Measurements from ENCODE around the gene RPS15A.
"Not testable (repeated sequence)": the region's sequence is repeated elsewhere in the genome, so short reads cannot be mapped to it uniquely, and the experiment has no call there.

RPS15A gene

GRCh38 chr16:18800293-18800692 is 10.2 kb upstream of the RPS15A start:
- intact Hi-C loops (cut with DNase I), result loop anchor here (5.0 kb wide), 1 partner anchor 267 kb away; the partner anchor contains the start of gene COQ7
- no peak for DNase-seq

- DNase-seq, result no peak
- intact Hi-C loops (cut with DNase I), result no loop called here
Observed at GRCh38 chr16:18799500-18799899, 9.4 kb upstream of the RPS15A start.

GRCh38 chr16:18797746-18798145 is 7.6 kb upstream of the RPS15A start:
- DNase-seq, result no peak
- intact Hi-C loops (cut with DNase I), result no loop called here

GRCh38 chr16:18796377-18796776 is 6.2 kb upstream of the RPS15A start:
- intact Hi-C loops (cut with DNase I), result no loop called here
- DNase-seq, result no peak

DNA sequence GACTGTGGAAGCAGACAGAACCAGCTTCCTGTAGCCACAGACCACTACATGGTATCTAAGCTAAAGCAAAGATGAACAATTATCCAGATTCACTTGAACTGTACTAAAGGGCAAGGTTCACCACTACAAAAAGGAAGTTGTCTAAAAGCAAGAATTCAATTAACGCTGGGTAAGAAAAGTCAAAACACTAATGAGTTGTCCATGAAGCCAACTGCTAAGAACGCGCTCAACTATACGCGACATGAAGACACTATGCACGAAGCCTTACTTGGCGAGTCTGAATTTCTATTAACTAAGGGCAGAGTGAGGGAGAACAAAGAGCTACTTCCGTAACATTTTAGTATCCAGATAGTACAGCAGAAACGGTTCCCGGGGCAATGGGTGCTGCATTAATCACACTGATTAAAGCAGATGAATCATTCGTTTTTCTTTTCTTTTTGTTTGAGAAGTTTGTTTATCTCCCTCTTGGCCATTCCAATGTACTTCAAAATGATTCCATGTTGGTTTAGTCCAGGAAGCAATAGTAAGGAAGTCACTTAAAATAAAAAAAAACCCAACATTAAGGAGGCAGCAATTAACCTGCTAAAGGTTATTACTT is 2.8 kb upstream of the RPS15A start:
- no peak for DNase-seq
- intact Hi-C loops (cut with DNase I), result no loop called here

DNA sequence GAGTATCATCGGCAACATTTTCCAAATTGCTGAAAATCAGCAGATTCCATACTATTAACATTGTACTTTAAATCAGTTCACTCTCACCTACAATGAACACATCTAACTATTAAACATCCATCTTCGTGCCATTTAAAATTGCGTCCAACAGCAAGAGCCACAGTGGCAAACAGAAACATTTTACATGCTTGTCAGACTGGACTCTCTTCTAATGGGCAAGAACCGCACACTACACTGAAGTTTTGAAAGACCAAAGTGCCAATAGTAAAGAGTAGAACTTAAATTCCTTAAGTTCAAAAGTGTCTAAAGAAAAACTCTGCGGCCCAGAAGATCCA is 652 bp downstream of the RPS15A start:
- intact Hi-C loops (cut with DNase I), result loop anchor here (10.0 kb wide), 1 partner anchor 585 kb away; no protein-coding TSS in a partner anchor
- DNase-seq, result no peak

DNA sequence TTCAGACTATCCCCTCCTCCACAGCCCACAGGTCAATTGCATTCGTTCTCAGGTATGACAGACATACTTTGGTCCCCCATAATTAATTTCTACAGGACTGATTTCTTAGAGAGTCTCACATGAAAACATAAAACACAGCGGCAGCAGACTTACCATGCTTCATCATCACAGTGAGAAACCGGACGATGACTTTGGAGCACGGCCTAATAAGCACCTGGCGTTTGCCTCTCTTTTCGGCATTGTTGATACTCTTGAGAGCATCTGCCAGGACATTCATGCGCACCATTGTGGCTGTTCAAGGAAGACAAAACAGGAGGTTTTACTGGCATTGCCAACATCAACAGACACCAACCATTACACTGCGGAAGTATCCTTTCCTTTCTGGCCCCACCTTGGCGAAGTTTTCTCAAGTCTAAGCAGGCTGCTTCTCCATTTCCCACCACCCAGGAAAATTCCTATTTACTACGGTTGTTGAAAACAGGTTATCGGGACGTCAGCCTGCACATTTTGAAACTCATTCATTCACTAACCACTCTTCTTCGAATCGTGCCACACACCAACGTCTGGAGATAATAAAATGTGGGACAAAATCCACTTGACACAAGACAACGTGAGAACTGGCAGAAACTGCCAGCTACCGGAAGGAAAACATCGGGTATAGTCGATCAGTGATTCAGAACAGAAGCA is 1.2 kb downstream of the RPS15A start:
- no peak for DNase-seq
- intact Hi-C loops (cut with DNase I), result loop anchor here (10.0 kb wide), 1 partner anchor 586 kb away; no protein-coding TSS in a partner anchor

DNA sequence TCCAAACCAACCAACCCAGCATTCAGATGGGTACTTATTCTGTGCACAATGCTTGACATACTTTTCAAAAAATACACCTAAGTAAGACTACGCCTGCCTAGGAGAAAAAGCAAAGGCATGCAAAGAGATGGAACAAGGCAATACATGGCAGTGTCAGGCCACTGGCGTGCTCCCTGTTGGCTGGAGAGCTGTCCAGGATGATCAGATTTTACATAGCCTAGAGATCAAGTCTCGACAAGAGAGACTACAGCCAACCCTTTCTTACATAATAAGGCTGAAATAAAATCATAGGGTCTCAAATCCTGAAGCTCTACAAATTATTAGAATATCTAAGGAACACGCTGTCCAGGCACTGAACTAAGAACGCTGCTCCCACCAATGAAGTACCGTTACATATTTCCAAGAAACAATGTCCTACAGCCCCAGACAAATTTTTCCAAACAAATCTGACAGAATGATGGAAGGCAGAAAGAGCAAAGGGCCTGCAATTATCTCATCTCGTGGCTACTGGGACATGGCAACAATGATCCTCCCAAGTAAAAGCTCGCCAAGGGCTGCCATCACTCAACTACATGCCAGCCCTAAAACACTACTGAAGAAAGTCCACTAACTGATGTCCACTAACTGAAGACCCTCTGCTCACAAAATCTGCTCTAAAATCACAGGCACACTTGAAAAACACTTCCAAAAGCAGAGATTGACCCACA is 5.1 kb downstream of the RPS15A start:
- DNase-seq, result no peak
- intact Hi-C loops (cut with DNase I), result loop anchor here (10.0 kb wide), 1 partner anchor 590 kb away; no protein-coding TSS in a partner anchor

DNA sequence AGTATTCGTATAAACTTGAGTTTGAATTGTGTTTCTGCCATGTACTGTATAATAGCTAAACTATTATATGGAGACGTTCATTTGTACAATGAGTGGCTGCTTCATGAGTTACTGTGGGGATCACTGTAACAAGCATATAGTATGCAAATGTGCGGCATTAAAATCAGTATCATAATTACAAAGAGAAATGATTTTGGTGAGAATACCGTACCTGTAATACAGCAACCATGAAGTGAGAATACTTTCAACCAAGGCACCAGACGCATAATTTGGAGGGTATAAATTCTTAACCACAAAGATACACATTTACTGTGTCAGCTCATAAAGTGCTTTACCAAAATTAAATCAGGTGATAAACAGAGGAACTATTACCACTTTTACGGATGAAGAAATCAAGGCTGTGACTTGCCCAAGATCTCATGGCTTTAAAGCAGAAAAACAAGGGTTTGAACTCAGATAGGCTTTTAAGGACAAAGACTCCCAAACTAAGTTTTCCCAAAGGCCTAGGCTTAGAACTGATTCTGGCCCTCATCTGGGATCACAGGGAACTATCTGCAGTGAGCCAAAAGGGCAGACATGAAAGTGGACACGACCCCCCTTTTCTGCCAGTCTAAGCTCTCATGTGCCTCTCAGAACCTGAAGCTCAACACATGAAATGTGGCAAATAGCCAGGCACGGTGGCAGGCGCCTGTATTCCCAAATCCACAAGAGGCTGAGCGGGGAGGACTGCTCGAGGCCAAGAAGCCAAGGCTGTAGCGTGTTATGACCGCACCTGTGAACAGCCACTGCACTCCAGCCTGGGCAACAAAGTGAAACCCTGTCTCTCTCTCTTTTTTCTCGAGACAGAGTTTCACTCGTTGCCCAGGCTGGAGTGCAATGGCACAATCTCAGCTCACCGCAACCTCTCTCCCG is 6.4 kb downstream of the RPS15A start:
- DNase-seq, result peak in 1 of 10 donors; percentile 59
- intact Hi-C loops (cut with DNase I), result loop anchor here (10.0 kb wide), 1 partner anchor 591 kb away; no protein-coding TSS in a partner anchor

- intact Hi-C loops (cut with DNase I), result loop anchor here (10.0 kb wide), 1 partner anchor 592 kb away; no protein-coding TSS in a partner anchor
- no peak for DNase-seq
Observed at GRCh38 chr16:18782697-18783429, 7.3 kb downstream of the RPS15A start.

DNA sequence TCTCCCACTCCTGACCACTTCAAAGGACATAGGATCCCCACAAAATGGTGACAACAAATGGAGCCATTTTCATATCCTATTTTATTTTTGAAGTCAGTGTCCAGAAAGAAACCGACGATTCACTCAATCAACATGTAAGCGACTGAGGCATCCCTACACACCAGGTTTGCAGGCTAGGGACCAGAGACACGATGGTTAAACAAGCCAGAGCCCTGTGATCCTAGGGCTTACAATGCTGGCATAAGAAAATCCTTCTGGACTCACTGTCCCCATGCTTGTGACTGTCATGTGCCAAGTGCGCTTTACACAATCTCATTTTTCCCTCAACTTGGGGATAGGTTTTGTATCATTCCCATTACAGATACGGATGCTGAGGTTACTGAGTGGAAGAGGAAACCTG is 8.9 kb downstream of the RPS15A start:
- intact Hi-C loops (cut with DNase I), result loop anchor here (10.0 kb wide), 1 partner anchor 594 kb away; no protein-coding TSS in a partner anchor
- DNase-seq, result not testable (repeated sequence)

GRCh38 chr16:18780460-18781026 is 9.6 kb downstream of the RPS15A start:
- intact Hi-C loops (cut with DNase I), result loop anchor here (10.0 kb wide), 1 partner anchor 594 kb away; no protein-coding TSS in a partner anchor
- not testable (repeated sequence) for DNase-seq

- intact Hi-C loops (cut with DNase I); DNase-seq: not testable (repeated sequence)
Observed at GRCh38 chr16:18777664-18778063, 12.5 kb downstream of the RPS15A start.

DNA sequence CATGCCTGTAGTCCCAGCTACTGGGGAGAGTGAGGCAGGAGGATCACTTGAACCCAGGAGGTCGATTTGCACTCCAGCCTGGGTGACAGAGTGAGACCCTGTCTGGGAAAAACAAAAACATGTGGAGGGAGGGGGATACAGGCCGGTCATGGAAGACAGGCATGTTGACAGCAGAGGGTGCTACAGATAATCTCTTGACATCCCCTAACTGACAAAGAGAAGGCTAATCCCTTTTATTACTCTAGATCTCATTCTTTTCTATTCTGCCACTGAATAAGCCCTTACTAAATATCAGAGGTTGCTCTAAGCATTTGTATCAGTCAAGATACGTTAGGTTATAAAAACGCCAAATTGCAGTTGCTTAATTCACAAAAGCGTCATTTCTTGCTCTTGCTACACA is 13.8 kb downstream of the RPS15A start:
- DNase-seq; intact Hi-C loops (cut with DNase I): not testable (repeated sequence)

DNA sequence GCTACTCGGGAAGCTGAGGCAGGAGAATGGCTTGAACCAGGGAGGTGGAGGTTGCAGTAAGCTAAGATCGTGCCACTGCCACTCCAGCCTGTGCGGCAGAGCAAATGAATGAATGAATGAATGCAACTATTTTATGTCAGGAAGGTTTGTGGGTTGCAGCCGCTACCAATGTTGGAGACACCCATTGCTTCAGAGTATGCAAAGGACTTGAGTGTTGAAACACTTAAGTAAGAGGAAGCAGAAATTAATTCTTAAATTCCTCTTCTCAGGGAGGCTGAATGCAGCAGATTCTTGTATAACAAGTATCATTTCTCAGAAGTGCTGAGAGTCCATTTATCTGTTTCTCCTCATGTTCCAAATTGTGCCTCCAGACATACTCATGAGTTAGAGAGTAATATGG is 15.5 kb downstream of the RPS15A start:
- DNase-seq; intact Hi-C loops (cut with DNase I): not testable (repeated sequence)

DNA sequence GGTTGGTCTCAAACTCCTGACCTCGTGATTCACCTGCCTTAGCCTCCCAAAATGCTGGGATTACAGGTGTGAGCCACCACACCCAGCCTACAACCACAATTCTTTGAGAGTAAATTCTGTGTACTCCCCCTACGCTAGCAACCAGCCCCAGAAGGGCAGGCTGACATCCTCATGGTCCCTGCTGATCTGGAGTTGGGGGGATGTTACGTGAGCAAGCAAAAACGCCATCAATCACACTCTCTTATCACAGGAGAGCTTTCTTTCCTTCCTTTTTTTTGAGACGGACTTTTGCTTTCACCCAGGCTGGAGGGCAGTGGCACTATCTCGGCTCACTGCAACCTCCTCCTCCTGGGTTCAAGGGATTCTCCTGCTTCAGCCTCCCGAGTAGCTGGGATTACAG is 18.0 kb downstream of the RPS15A start:
- DNase-seq; intact Hi-C loops (cut with DNase I): not testable (repeated sequence)

DNA sequence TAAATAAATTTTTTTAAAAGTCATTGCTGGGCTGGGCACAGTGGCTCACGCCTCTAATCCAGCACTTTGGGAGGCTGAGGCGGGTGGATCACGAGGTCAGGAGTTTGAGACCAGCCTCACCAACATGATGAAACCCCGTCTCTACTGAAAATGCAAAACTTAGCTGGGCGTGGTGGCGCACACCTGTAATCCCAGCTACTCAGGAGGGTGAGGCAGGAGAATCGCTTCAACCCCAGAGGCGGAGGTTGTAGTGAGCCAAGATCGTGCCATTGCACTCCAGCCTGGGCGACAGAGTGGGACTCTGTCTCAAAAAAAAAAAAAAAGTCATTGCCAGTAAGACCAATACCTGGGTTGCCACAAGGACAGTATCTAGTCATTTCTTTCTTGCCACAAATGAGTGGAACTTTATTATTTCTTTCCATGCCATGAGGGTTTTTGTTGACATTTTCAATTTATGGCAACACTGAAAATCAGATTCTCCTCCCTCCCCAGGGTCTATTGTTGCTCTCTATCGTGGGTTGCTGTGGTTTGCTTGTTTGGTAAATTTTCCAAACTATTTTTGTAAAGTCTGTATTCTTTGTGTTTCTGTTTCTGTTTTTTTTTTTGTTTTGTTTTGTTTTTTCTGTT is 19.7 kb downstream of the RPS15A start:
- intact Hi-C loops (cut with DNase I), result not testable (repeated sequence)
- DNase-seq, result peak in 1 of 10 donors; percentile 47

GRCh38 chr16:18767217-18767616 is 22.9 kb downstream of the RPS15A start:
- DNase-seq; intact Hi-C loops (cut with DNase I): not testable (repeated sequence)

DNA sequence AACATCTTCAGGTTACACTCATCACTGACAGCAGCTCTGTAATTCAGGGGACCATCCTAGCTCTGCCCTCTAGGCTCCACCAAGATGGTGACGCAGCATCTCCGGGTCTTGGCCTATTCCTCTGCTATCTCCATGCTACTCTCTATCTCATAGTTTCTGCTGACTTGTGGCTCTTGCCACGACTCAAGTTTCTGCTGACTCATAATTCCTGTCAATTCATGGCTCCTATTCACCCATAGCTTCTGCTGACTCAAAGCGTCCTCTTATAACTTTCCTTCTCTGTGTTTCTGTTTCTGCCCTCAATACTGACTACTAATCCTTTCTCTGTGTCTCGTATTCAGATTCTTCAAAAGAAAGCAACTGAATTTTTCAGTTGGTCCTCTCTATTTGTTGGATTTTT is 27.4 kb downstream of the RPS15A start:
- DNase-seq; intact Hi-C loops (cut with DNase I): not testable (repeated sequence)
